Subcutaneous adipose tissue (tissue), 4 donors: ENCODE data around the gene KDM8. TPM values are rescaled to one million over a fixed set of nuclear protein-coding genes. Genes with fewer than 3 reads are reported as not detected.

Source experiments
- CTCF ChIP-seq: fragments of 450-650 bp; IDR thresholded peaks from one replicate; pipeline ENCODE4 v1.5.1; 2016; ENCODE audit warnings: low read depth, mild to moderate bottlenecking, control low read depth, antibody characterized with exemption, moderate library complexity
- total RNA-seq, 4 donors: library from RNA; depleted of rRNA; stranded (reverse); fragments of >200 nt; gene quantifications; one replicate each; pipeline ENCODE4 v1.1.0, GENCODE V29; 2016

The KDM8 gene
- total RNA-seq, 4 donors from 2014 or later = 2.7 to 5.5 (median 4.3) TPM

- TF ChIP-seq CTCF = no peak
Observed at GRCh38 chr16:27238016-27238587, 34.8 kb downstream of the KDM8 start.

GRCh38 chr16:27238591-27238990 lies 35.3 kb downstream of the KDM8 start:
- no peak for TF ChIP-seq CTCF

- TF ChIP-seq CTCF = no peak
Observed at GRCh38 chr16:27239026-27239425, 35.7 kb downstream of the KDM8 start.

- TF ChIP-seq CTCF = no peak
Observed at GRCh38 chr16:27239906-27240655, 36.8 kb downstream of the KDM8 start.

- no peak for TF ChIP-seq CTCF
Observed at GRCh38 chr16:27240948-27241531, 37.7 kb downstream of the KDM8 start.

GRCh38 chr16:27241658-27242057 lies 38.3 kb downstream of the KDM8 start:
- no peak for TF ChIP-seq CTCF

GRCh38 chr16:27242398-27242797 lies 39.1 kb downstream of the KDM8 start:
- TF ChIP-seq CTCF = no peak
